Mesendoderm (in vitro differentiated cells): ENCODE data around the gene KCTD13.

Experiments
- DNase-seq: peaks from one replicate; pipeline ENCODE4 v3.0.0; 2013
- H2AK5ac ChIP-seq: 2 replicates; pipeline ENCODE4 v1.6.1; 2013; ENCODE audit warnings: low read length, inconsistent platforms
- H2BK120ac ChIP-seq: 2 replicates; pipeline ENCODE4 v1.6.1; 2013; ENCODE audit warnings: low read depth, mild to moderate bottlenecking, low read length, moderate library complexity, mixed read lengths
- H2BK15ac ChIP-seq: replicated peaks from 2 replicates; pipeline ENCODE4 v1.6.1; 2013; ENCODE audit warnings: low read depth, mild to moderate bottlenecking, moderate library complexity
- H2BK5ac ChIP-seq: 2 replicates; pipeline ENCODE4 v1.6.1; 2013; ENCODE audit warnings: low read length, inconsistent platforms
- H3K18ac ChIP-seq: 2 replicates; pipeline ENCODE4 v1.6.1; 2013; ENCODE audit warnings: mild to moderate bottlenecking, low read length, mixed read lengths
- H3K23ac ChIP-seq: one replicate; pipeline ENCODE4 v1.6.1; 2013; ENCODE audit warnings: low read length
- H3K27ac ChIP-seq: 2 replicates; pipeline ENCODE4 v1.5.1; 2013; ENCODE audit warnings: low read depth, mild to moderate bottlenecking, inconsistent platforms, low read length, moderate library complexity
- H3K27me3 ChIP-seq: 2 replicates; pipeline ENCODE4 v1.6.1; 2013; ENCODE audit warnings: low read length, control low read depth, mild to moderate bottlenecking, inconsistent platforms; ENCODE audit not compliant: insufficient read depth, poor library complexity
- H3K36me3 ChIP-seq: 2 replicates; pipeline ENCODE4 v1.6.1; 2013; ENCODE audit warnings: low read length, inconsistent platforms; ENCODE audit not compliant: control insufficient read depth, insufficient read depth
- H3K4ac ChIP-seq: one replicate; pipeline ENCODE4 v1.6.1; 2013; ENCODE audit warnings: low read depth, mild to moderate bottlenecking, low read length, moderate library complexity
- H3K4me1 ChIP-seq: 2 replicates; pipeline ENCODE4 v1.6.1; 2013; ENCODE audit warnings: low read depth, low read length, inconsistent platforms; ENCODE audit not compliant: control insufficient read depth
- H3K4me2 ChIP-seq: 2 replicates; pipeline ENCODE4 v1.6.1; 2013; ENCODE audit warnings: low read length
- H3K4me3 ChIP-seq: 2 replicates; pipeline ENCODE4 v1.5.1; 2013; ENCODE audit warnings: mild to moderate bottlenecking, low read length
- H3K56ac ChIP-seq: one replicate; pipeline ENCODE4 v1.6.1; 2013; ENCODE audit warnings: low read length
- H3K79me1 ChIP-seq: 2 replicates; pipeline ENCODE4 v1.6.1; 2013; ENCODE audit warnings: low read length, inconsistent platforms
- H3K79me2 ChIP-seq: 2 replicates; pipeline ENCODE4 v1.6.1; 2013; ENCODE audit warnings: mild to moderate bottlenecking, low read length; ENCODE audit not compliant: control insufficient read depth, insufficient read depth
- H3K9ac ChIP-seq: 2 replicates; pipeline ENCODE4 v1.6.1; 2013; ENCODE audit warnings: low read length, inconsistent platforms
- H4K5ac ChIP-seq: one replicate; pipeline ENCODE4 v1.6.1; 2013; ENCODE audit warnings: low read length
- H4K8ac ChIP-seq: one replicate; pipeline ENCODE4 v1.6.1; 2013; ENCODE audit warnings: low read depth, mild to moderate bottlenecking, control low read depth, low read length, moderate library complexity
- WGBS: extraction: QIAGEN DNeasy Blood & Tissue Kit; methylation state at CpG from one replicate; pipeline ENCODE4 v1.1.7; 2013; ENCODE audit warnings: low lambda C conversion rate, missing lambda C conversion rate; ENCODE audit not compliant: insufficient coverage; ENCODE audit errors: extremely low coverage; 5-methylcytosine and 5-hydroxymethylcytosine counted together

KCTD13 gene

DNA sequence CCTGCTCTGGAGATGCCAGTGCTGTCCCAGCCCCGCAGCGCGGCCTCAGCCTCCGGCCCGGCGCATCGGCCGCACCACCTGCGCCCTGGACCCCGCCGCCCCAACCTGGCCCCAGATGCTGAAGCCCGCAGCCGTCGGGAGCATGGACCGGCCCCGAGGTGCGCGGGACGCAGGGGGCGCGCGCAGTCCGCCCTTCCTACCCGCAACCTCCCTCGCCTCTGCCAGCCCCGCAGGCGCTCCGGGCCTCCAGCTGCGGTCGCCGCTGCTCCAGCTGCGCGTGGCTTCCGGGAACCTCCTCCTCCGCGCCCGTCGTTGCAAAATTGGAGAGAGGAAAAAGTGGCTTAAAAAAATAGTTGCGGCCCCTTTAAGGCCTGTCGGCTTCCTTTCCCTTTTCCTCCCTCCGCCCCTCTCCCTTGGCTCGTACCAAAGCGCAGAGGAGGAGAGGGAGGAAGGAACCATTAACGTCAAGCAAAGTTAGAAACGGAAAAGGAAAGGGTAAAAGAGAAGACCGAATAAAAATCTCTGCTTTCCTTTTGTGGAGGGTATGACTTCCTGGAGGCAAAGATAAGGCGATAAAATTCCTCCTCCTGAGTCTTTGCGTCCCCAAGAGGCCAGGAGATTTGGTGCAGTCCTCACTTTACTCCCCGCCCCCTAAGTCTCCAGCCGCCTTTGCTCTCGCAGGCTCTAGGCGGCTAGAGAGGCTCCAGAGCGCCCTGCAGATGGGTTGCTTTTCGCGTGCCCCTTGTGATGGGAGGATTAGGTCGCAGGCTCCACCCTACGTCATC is 63.0 kb downstream of the KCTD13 start, which contains the start of gene CDIPT:
TSS of gene CDIPT (minus strand) at position 343 of the 785 bp plus-strand sequence. CDS start 369 bp downstream, outside the sequence.
- Histone ChIP-seq H3K4me1 (peaks cover 2% of the 10 kb centered on the region), H3K18ac (peak within 1 kb of the TSS; percentile 29), H3K27me3 (no peaks in the 10 kb centered on the region), H3K9ac (peak within 1 kb of the TSS; percentile 92), H3K56ac (peak within 1 kb of the TSS; percentile 89), H3K4me3 (peak within 1 kb of the TSS; percentile 89), H3K79me1 (peaks cover 6% of the 10 kb centered on the region), H3K36me3 (no peaks in the 10 kb centered on the region), H2BK15ac (no peak within 1 kb of the TSS), H3K79me2 (peaks cover 4% of the 10 kb centered on the region), H2AK5ac (no peak within 1 kb of the TSS), H3K27ac (peak within 1 kb of the TSS; percentile 52), H4K5ac (no peak within 1 kb of the TSS), H3K4me2 (peak within 1 kb of the TSS; percentile 97), H3K4ac (peak within 1 kb of the TSS; percentile 22), H2BK5ac (peak within 1 kb of the TSS; percentile 29), H3K23ac (peak within 1 kb of the TSS; percentile 89), H2BK120ac (no peak within 1 kb of the TSS), H4K8ac (no peak within 1 kb of the TSS)
- no CpG with 5 or more reads among the region's 57 CpGs for WGBS
- peak; percentile 98 for DNase-seq

- Histone ChIP-seq H2AK5ac (no peak overlapping the region), H3K23ac (peak overlapping the region; percentile 89), H2BK5ac (no peak overlapping the region), H3K18ac (peak overlapping the region; percentile 29), H4K5ac (no peak overlapping the region), H4K8ac (no peak overlapping the region), H3K4me1 (peaks cover 2% of the 10 kb centered on the region), H2BK15ac (no peak overlapping the region), H3K79me1 (peaks cover 6% of the 10 kb centered on the region), H3K79me2 (peaks cover 4% of the 10 kb centered on the region), H3K27me3 (no peaks in the 10 kb centered on the region), H3K27ac (peak overlapping the region; percentile 52), H3K4me3 (peak overlapping the region; percentile 89), H3K4ac (peak overlapping the region; percentile 22), H3K36me3 (no peaks in the 10 kb centered on the region), H3K4me2 (peak overlapping the region; percentile 97), H3K56ac (peak overlapping the region; percentile 89), H3K9ac (peak overlapping the region; percentile 92), H2BK120ac (no peak overlapping the region)
- no CpG with 5 or more reads among the region's 27 CpGs for WGBS
- peak; percentile 27 for DNase-seq
These were observed 63.6 kb downstream of the KCTD13 start for GRCh38 chr16:29862383-29862883.

DNA sequence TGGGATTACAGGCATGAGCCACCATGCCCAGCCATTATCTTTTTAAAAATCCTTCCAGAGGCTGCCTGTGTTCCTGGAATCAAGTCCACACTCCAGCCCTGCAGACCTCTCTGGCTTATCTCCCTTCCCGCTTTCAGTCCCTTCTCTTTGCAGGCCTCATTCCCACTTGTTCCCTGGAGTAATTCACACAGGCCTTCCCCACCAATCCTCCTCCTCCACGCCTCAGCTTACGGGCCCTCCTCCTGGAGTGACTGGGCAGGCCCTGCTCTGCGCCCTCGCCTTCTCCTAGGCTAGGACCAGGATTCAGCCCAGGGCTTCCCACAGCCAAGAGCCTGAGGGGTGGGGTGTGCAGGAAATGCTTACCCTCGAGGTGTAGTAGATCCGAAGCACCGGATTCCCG is 65.8 kb downstream of the KCTD13 start:
- no CpG with 5 or more reads among the region's 9 CpGs for WGBS
- DNase-seq: no peak

DNA sequence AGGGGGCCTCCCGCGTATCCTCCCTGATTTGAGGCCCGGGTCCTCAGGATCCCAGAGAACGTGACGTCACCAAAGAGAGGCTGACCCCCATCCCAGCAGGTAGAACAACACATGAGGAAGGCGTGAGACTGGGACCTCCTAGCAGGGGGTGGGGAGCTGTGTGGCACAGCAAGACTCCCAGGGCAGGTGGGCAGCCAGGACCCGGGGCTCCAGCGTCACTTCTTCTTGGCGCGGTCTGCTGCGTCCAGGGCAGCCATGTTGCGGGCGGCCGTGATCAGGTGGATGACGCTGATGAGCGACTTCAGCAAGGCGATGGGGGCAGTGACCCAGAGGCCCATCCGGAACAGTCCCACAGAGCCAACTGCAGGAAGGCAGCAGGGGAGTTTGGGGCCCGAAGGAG is 67.1 kb downstream of the KCTD13 start:
- Histone ChIP-seq H3K4me2 (no peak overlapping the region), H2BK15ac (no peak overlapping the region), H4K5ac (no peak overlapping the region), H2BK120ac (no peak overlapping the region), H3K36me3 (no peaks in the 10 kb centered on the region), H3K23ac (no peak overlapping the region), H3K27me3 (no peaks in the 10 kb centered on the region), H3K9ac (no peak overlapping the region), H3K79me1 (peaks cover 6% of the 10 kb centered on the region), H2AK5ac (no peak overlapping the region), H2BK5ac (no peak overlapping the region), H3K18ac (no peak overlapping the region), H3K79me2 (peaks cover 4% of the 10 kb centered on the region), H3K27ac (no peak overlapping the region), H3K4me3 (no peak overlapping the region), H3K4ac (no peak overlapping the region), H3K4me1 (peaks cover 2% of the 10 kb centered on the region), H4K8ac (no peak overlapping the region), H3K56ac (no peak overlapping the region)
- WGBS: no CpG with 5 or more reads among the region's 19 CpGs
- DNase-seq: no peak

More for the DNA sequence above, 65.8 kb downstream of the KCTD13 start:
- Histone ChIP-seq H2AK5ac (no peak overlapping the region), H3K36me3 (no peaks in the 10 kb centered on the region), H3K79me2 (peaks cover 4% of the 10 kb centered on the region), H3K27ac (no peak overlapping the region), H3K18ac (no peak overlapping the region), H2BK5ac (no peak overlapping the region), H3K79me1 (peaks cover 6% of the 10 kb centered on the region), H3K23ac (no peak overlapping the region), H2BK120ac (no peak overlapping the region), H4K8ac (no peak overlapping the region), H3K56ac (no peak overlapping the region), H3K4me2 (no peak overlapping the region), H3K4me1 (peaks cover 2% of the 10 kb centered on the region), H2BK15ac (no peak overlapping the region), H4K5ac (no peak overlapping the region), H3K4me3 (no peak overlapping the region), H3K4ac (no peak overlapping the region), H3K27me3 (no peaks in the 10 kb centered on the region), H3K9ac (no peak overlapping the region)

DNA sequence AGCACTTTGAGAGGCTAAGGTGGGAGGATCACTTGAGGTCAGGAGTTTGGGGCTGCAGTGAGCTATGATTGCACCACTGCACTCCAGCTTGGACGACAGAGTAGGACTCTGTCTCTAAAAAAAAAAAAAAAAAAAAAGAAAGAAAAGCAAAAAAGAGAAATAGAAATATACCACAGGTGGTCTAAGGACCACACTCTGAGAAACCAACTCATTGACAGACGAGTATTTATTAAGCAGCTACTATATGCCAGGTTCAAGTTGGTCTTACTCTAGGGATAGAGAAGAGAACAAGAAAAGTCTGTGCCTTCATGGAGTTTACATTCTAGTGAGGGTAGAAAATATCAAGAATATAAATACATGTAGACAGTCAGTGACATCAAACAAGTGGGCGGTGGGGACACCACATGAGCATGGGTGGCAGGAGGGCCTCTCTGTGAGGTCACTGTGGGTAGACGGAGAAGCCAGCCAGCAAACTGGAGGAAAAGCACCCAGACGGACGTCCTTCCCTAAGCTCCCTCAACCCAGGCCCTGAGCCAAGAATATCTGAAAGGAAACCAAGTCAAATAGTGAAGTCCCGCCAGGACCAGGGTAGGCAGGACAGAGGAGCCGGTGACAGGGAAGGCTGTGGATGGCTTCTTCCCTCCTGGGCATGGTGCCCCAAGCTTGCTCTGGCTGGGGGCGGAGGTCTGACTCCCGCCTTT is 67.7 kb downstream of the KCTD13 start:
- H2BK120ac ChIP-seq: no peak overlapping the region
- H3K4me1 ChIP-seq: no peaks in the 10 kb centered on the region
- H3K79me2 ChIP-seq: peaks cover 4% of the 10 kb centered on the region
- H3K27ac ChIP-seq: no peak overlapping the region
- no peak overlapping the region for H3K56ac ChIP-seq
- no peak for DNase-seq
- peaks cover 6% of the 10 kb centered on the region for H3K79me1 ChIP-seq
- no peak overlapping the region for H2AK5ac ChIP-seq
- no peak overlapping the region for H2BK15ac ChIP-seq
- no peak overlapping the region for H4K5ac ChIP-seq
- no peak overlapping the region for H4K8ac ChIP-seq
- H3K36me3 ChIP-seq: no peaks in the 10 kb centered on the region
- WGBS: no CpG with 5 or more reads among the region's 10 CpGs
- H3K18ac ChIP-seq: no peak overlapping the region
- no peak overlapping the region for H2BK5ac ChIP-seq
- no peak overlapping the region for H3K23ac ChIP-seq
- H3K4me2 ChIP-seq: no peak overlapping the region
- no peak overlapping the region for H3K9ac ChIP-seq
- H3K27me3 ChIP-seq: no peaks in the 10 kb centered on the region
- no peak overlapping the region for H3K4ac ChIP-seq
- H3K4me3 ChIP-seq: no peak overlapping the region
